Mesothelial cell of epicardium (in vitro differentiated cells): ENCODE results near the gene TMED7. TPM values are rescaled to one million over a fixed set of nuclear protein-coding genes. Genes with fewer than 3 reads are reported as not detected.

Experiments
- DNase-seq, 2 experiments: peaks; one replicate each; pipeline ENCODE4 v3.0.0; 2021; ENCODE audit warnings: low spot score in 2 of 2; ENCODE audit not compliant: unreplicated experiment in 2 of 2
- H3K27ac Mint-ChIP-seq: 2 replicates; pipeline ENCODE4 v1.8.0; 2021; ENCODE audit warnings: mixed read lengths
- H3K27me3 Mint-ChIP-seq: 2 replicates; pipeline ENCODE4 v1.8.0; 2021; ENCODE audit warnings: low read depth, mixed read lengths
- H3K36me3 Mint-ChIP-seq: 2 replicates; pipeline ENCODE4 v1.8.0; 2021; ENCODE audit warnings: mixed read lengths
- H3K4me1 Mint-ChIP-seq: 2 replicates; pipeline ENCODE4 v1.8.0; 2021; ENCODE audit warnings: mixed read lengths
- H3K4me3 Mint-ChIP-seq: 2 replicates; pipeline ENCODE4 v1.8.0; 2021; ENCODE audit warnings: mild to moderate bottlenecking, moderate library complexity, mixed read lengths
- H3K9me3 Mint-ChIP-seq: 2 replicates; pipeline ENCODE4 v1.8.0; 2021; ENCODE audit warnings: mixed read lengths
- CTCF ChIP-seq: fragments of 200-600 bp; sonication (generic); IDR thresholded peaks from one replicate; pipeline ENCODE4 v1.5.0; 2021; ENCODE audit warnings: antibody characterized with exemption; ENCODE audit not compliant: unreplicated experiment
- total RNA-seq: library from RNA; stranded (reverse); gene quantifications from 3 replicates; pipeline ENCODE4 v1.2.1, GENCODE V29; 2021

Gene TMED7
- total RNA-seq, 1 donor from 2014 or later = 73.3 TPM

GRCh38 chr5:115580941-115581340, 44.9 kb downstream of the TMED7 start:
- H3K27ac Mint-ChIP-seq = no peak overlapping the region
- DNase-seq = no peak
- H3K27me3 Mint-ChIP-seq = no peaks in the 10 kb centered on the region
- peaks cover 3% of the 10 kb centered on the region for H3K36me3 Mint-ChIP-seq
- H3K4me1 Mint-ChIP-seq = no peaks in the 10 kb centered on the region
- H3K4me3 Mint-ChIP-seq = no peak overlapping the region
- TF ChIP-seq CTCF = no peak
- peaks cover 9% of the 10 kb centered on the region for H3K9me3 Mint-ChIP-seq

- TF ChIP-seq CTCF = no peak
- Mint-ChIP-seq H3K27me3 (no peaks in the 10 kb centered on the region), H3K9me3 (peaks cover 9% of the 10 kb centered on the region), H3K4me1 (no peaks in the 10 kb centered on the region), H3K36me3 (peaks cover 3% of the 10 kb centered on the region), H3K27ac (no peak overlapping the region), H3K4me3 (no peak overlapping the region)
- no peak for DNase-seq
These were observed 46.1 kb downstream of the TMED7 start for GRCh38 chr5:115579747-115580173.

- DNase-seq = no peak
- TF ChIP-seq CTCF = no peak
- Mint-ChIP-seq H3K36me3 (peaks cover 3% of the 10 kb centered on the region), H3K4me1 (no peaks in the 10 kb centered on the region), H3K27me3 (no peaks in the 10 kb centered on the region), H3K9me3 (peaks cover 9% of the 10 kb centered on the region), H3K4me3 (no peak overlapping the region), H3K27ac (no peak overlapping the region)
These were observed 46.6 kb downstream of the TMED7 start for GRCh38 chr5:115579216-115579615.

- no peak for TF ChIP-seq CTCF
- Mint-ChIP-seq H3K36me3 (peaks cover 3% of the 10 kb centered on the region), H3K27me3 (no peaks in the 10 kb centered on the region), H3K4me1 (no peaks in the 10 kb centered on the region), H3K4me3 (no peak overlapping the region), H3K27ac (no peak overlapping the region), H3K9me3 (peaks cover 9% of the 10 kb centered on the region)
- no peak for DNase-seq
These were observed 47.2 kb downstream of the TMED7 start for GRCh38 chr5:115578657-115579056.

GRCh38 chr5:115577741-115578140, 48.1 kb downstream of the TMED7 start:
- H3K27ac Mint-ChIP-seq = no peak overlapping the region
- H3K27me3 Mint-ChIP-seq = no peaks in the 10 kb centered on the region
- peaks cover 3% of the 10 kb centered on the region for H3K36me3 Mint-ChIP-seq
- H3K9me3 Mint-ChIP-seq = peaks cover 9% of the 10 kb centered on the region
- H3K4me3 Mint-ChIP-seq = no peak overlapping the region
- H3K4me1 Mint-ChIP-seq = no peaks in the 10 kb centered on the region
- no peak for TF ChIP-seq CTCF
- no peak for DNase-seq

- Mint-ChIP-seq H3K27me3 (peaks cover 1% of the 10 kb centered on the region), H3K36me3 (peaks cover 3% of the 10 kb centered on the region), H3K4me1 (no peaks in the 10 kb centered on the region), H3K27ac (no peak overlapping the region), H3K9me3 (peaks cover 9% of the 10 kb centered on the region), H3K4me3 (no peak overlapping the region)
- no peak for TF ChIP-seq CTCF
- no peak for DNase-seq
These were observed 48.5 kb downstream of the TMED7 start for GRCh38 chr5:115577329-115577728.
